Astrocyte (in vitro differentiated cells and primary cell): ENCODE measurements around the gene RGS19. TPM values are rescaled to one million over a fixed set of nuclear protein-coding genes. Genes with fewer than 3 reads are reported as not detected.

Experiments
- DNase-seq: peaks from one replicate; pipeline ENCODE4 v3.0.0-alpha.2; 2010; ENCODE audit warnings: low read depth
- FAIRE-seq: peaks from 2 replicates; lab custom pipeline; 2011; peaks lifted over from hg19 to GRCh38; lab: Jason Lieb, UNC
- H2AFZ ChIP-seq: 2 replicates; pipeline ENCODE4 v1.6.0; 2012; ENCODE audit warnings: low read depth, low read length, inconsistent platforms
- H3K27ac ChIP-seq: 2 replicates; pipeline ENCODE4 v1.5.1; 2011; ENCODE audit warnings: low read depth, low read length, inconsistent platforms
- H3K27me3 ChIP-seq: 2 replicates; pipeline ENCODE4 v1.6.0; 2011; ENCODE audit warnings: low read length, inconsistent platforms; ENCODE audit not compliant: insufficient read depth
- H3K36me3 ChIP-seq: 2 replicates; pipeline ENCODE4 v1.5.1; 2011; ENCODE audit warnings: low read length, inconsistent platforms; ENCODE audit not compliant: insufficient read depth
- H3K4me1 ChIP-seq: 2 replicates; pipeline ENCODE4 v1.5.1; 2011; ENCODE audit warnings: low read length, inconsistent platforms; ENCODE audit not compliant: insufficient read depth
- H3K4me2 ChIP-seq: 2 replicates; pipeline ENCODE4 v1.6.0; 2012; ENCODE audit warnings: low read length, inconsistent platforms
- H3K4me3 ChIP-seq: 2 replicates; pipeline ENCODE4 v1.5.1; 2011; ENCODE audit warnings: low read depth, mild to moderate bottlenecking, low read length, inconsistent platforms; ENCODE audit not compliant: insufficient read depth
- H3K79me2 ChIP-seq: 2 replicates; pipeline ENCODE4 v1.6.0; 2012; ENCODE audit warnings: mild to moderate bottlenecking, low read length, inconsistent platforms; ENCODE audit not compliant: insufficient read depth
- H3K9ac ChIP-seq: 2 replicates; pipeline ENCODE4 v1.6.0; 2012; ENCODE audit warnings: mild to moderate bottlenecking, low read length, inconsistent platforms
- H3K9me3 ChIP-seq: 2 replicates; pipeline ENCODE4 v1.5.1; 2012; ENCODE audit warnings: low read depth, mild to moderate bottlenecking, low read length, inconsistent platforms; ENCODE audit not compliant: insufficient read depth
- H4K20me1 ChIP-seq: 2 replicates; pipeline ENCODE4 v1.6.0; 2012; ENCODE audit warnings: low read length, inconsistent platforms; ENCODE audit not compliant: insufficient read depth
- H3K27ac Mint-ChIP-seq: one replicate; pipeline ENCODE4 v1.8.0; 2021; ENCODE audit warnings: mild to moderate bottlenecking, mixed read lengths; ENCODE audit not compliant: unreplicated experiment
- H3K27me3 Mint-ChIP-seq: one replicate; pipeline ENCODE4 v1.8.0; 2021; ENCODE audit warnings: low read depth, mixed read lengths; ENCODE audit not compliant: unreplicated experiment
- H3K36me3 Mint-ChIP-seq: one replicate; pipeline ENCODE4 v1.8.0; 2021; ENCODE audit warnings: low read depth, mixed read lengths; ENCODE audit not compliant: unreplicated experiment
- H3K4me1 Mint-ChIP-seq: one replicate; pipeline ENCODE4 v1.8.0; 2021; ENCODE audit warnings: low read depth, mixed read lengths; ENCODE audit not compliant: unreplicated experiment
- H3K4me3 Mint-ChIP-seq: one replicate; pipeline ENCODE4 v1.8.0; 2021; ENCODE audit warnings: mild to moderate bottlenecking, moderate library complexity, mixed read lengths; ENCODE audit not compliant: unreplicated experiment
- H3K9me3 Mint-ChIP-seq: one replicate; pipeline ENCODE4 v1.8.0; 2021; ENCODE audit warnings: mild to moderate bottlenecking, mixed read lengths; ENCODE audit not compliant: unreplicated experiment
- CTCF ChIP-seq: IDR thresholded peaks from 2 replicates; pipeline ENCODE4 v1.5.1; 2011; ENCODE audit warnings: low read depth, mild to moderate bottlenecking, inconsistent platforms, low read length, moderate library complexity; ENCODE audit not compliant: insufficient read depth
- EZH2 ChIP-seq: IDR thresholded peaks from 2 replicates; pipeline ENCODE4 v1.6.1; 2012; ENCODE audit warnings: mild to moderate bottlenecking, low read length, inconsistent platforms; ENCODE audit not compliant: insufficient read depth
- total RNA-seq: library from RNA; stranded (reverse); gene quantifications from 2 replicates; pipeline ENCODE4 v1.2.1, GENCODE V29; 2021

Gene RGS19
- total RNA-seq, 1 donor from 2014 or later: 18.3 TPM

GRCh38 chr20:64037498-64038213 is 41.7 kb downstream of the RGS19 start:
- DNase-seq (no peak), FAIRE-seq (no peak)
- Histone ChIP-seq H3K27me3 (peaks cover 35% of the 10 kb centered on the region), H3K9ac (no peak overlapping the region), H3K36me3 (no peaks in the 10 kb centered on the region), H3K4me2 (no peak overlapping the region), H3K4me3 (no peak overlapping the region), H3K9me3 (no peaks in the 10 kb centered on the region), H3K4me1 (peaks cover 3% of the 10 kb centered on the region), H3K79me2 (no peaks in the 10 kb centered on the region), H4K20me1 (peaks cover 32% of the 10 kb centered on the region), H2AFZ (no peak overlapping the region), H3K27ac (no peak overlapping the region)
- no peak for TF ChIP-seq CTCF
- TF ChIP-seq EZH2: peak; percentile 63
- Mint-ChIP-seq H3K4me3 (no peak overlapping the region), H3K27me3 (peaks cover 14% of the 10 kb centered on the region), H3K36me3 (peaks cover 9% of the 10 kb centered on the region), H3K27ac (peak overlapping the region; percentile 26), H3K4me1 (peaks cover 7% of the 10 kb centered on the region), H3K9me3 (peaks cover 2% of the 10 kb centered on the region)

- Mint-ChIP-seq H3K27ac (no peak overlapping the region), H3K9me3 (peaks cover 2% of the 10 kb centered on the region), H3K36me3 (peaks cover 9% of the 10 kb centered on the region), H3K4me3 (no peak overlapping the region), H3K4me1 (peaks cover 7% of the 10 kb centered on the region), H3K27me3 (peaks cover 14% of the 10 kb centered on the region)
- H3K4me3 ChIP-seq: no peak overlapping the region
- H2AFZ ChIP-seq: no peak overlapping the region
- H3K79me2 ChIP-seq: no peaks in the 10 kb centered on the region
- peaks cover 32% of the 10 kb centered on the region for H4K20me1 ChIP-seq
- no peak overlapping the region for H3K9ac ChIP-seq
- H3K36me3 ChIP-seq: no peaks in the 10 kb centered on the region
- peaks cover 31% of the 10 kb centered on the region for H3K27me3 ChIP-seq
- no peak for DNase-seq
- H3K27ac ChIP-seq: no peak overlapping the region
- H3K4me1 ChIP-seq: peaks cover 3% of the 10 kb centered on the region
- no peak for FAIRE-seq
- H3K9me3 ChIP-seq: no peaks in the 10 kb centered on the region
- H3K4me2 ChIP-seq: no peak overlapping the region
- TF ChIP-seq CTCF (no peak), EZH2 (no peak)
These were observed 42.2 kb downstream of the RGS19 start for GRCh38 chr20:64037199-64037497.
